IMR-90 (cell line): ENCODE results near the gene TRPC4AP. TPM values are rescaled to one million over a fixed set of nuclear protein-coding genes. Genes with fewer than 3 reads are reported as not detected.

Source experiments
- ATAC-seq: fragments of 200-7000 bp; cut with Tn5 transposase; 2 replicates; pipeline ENCODE4 v1.9.1; 2020; ENCODE audit warnings: low read depth, mild to moderate bottlenecking, moderate library complexity
- BruUV-seq: library from RNA; stranded (reverse); fragments of 400-500 nt; replicated peaks from 2 replicates; lab custom pipeline; 2021; lab: Mats Ljungman, UMichigan
- CTCF ChIA-PET: fragments of 300-600 bp; formaldehyde crosslinking; extraction: SDS; loops from one replicate; lab custom pipeline; 2021; ENCODE audit warnings: antibody characterized with exemption; lab: Yijun Ruan, JAX
- POLR2A ChIA-PET: fragments of 300-600 bp; sonication (Branson Sonifier 250); formaldehyde crosslinking; loops from one replicate; lab custom pipeline; 2022; ENCODE audit warnings: antibody characterized with exemption; ENCODE audit not compliant: unreplicated experiment; lab: Charles Lee
- DNase-seq: peaks from one replicate; pipeline ENCODE4 v3.0.0; 2013
- H2AFZ ChIP-seq: replicated peaks from 2 replicates; pipeline ENCODE3; 2013; ENCODE audit warnings: low read length, mild to moderate bottlenecking; ENCODE audit not compliant: poor library complexity
- H2AK5ac ChIP-seq: 2 replicates; pipeline ENCODE4 v1.6.1; 2013; ENCODE audit warnings: low read depth, low read length, inconsistent platforms
- H2AK9ac ChIP-seq: replicated peaks from 2 replicates; pipeline ENCODE3; 2013; ENCODE audit warnings: mild to moderate bottlenecking, low read depth, low read length, moderate library complexity; ENCODE audit not compliant: poor library complexity
- H2BK120ac ChIP-seq: 2 replicates; pipeline ENCODE4 v1.6.1; 2013; ENCODE audit warnings: low read depth, low read length, inconsistent platforms
- H2BK15ac ChIP-seq: 3 replicates; pipeline ENCODE4 v1.6.1; 2013; ENCODE audit warnings: low read depth, low read length, inconsistent platforms
- H2BK20ac ChIP-seq: 2 replicates; pipeline ENCODE4 v1.6.1; 2013; ENCODE audit warnings: low read depth, mild to moderate bottlenecking, inconsistent platforms, low read length, moderate library complexity
- H2BK5ac ChIP-seq: 2 replicates; pipeline ENCODE4 v1.6.1; 2013; ENCODE audit warnings: mild to moderate bottlenecking, low read depth, low read length, inconsistent platforms; ENCODE audit not compliant: poor library complexity, severe bottlenecking
- H3K14ac ChIP-seq: replicated peaks from 2 replicates; pipeline ENCODE4 v1.6.1; 2013; ENCODE audit warnings: low read depth, low read length, inconsistent platforms
- H3K18ac ChIP-seq: 2 replicates; pipeline ENCODE4 v1.6.1; 2013; ENCODE audit warnings: low read depth, low read length, control low read depth
- H3K23ac ChIP-seq: 2 replicates; pipeline ENCODE4 v1.6.1; 2013; ENCODE audit warnings: low read depth, low read length, inconsistent platforms
- H3K27ac ChIP-seq: 2 replicates; pipeline ENCODE4 v1.5.1; 2013; ENCODE audit warnings: mild to moderate bottlenecking, control low read depth, low read length; ENCODE audit not compliant: insufficient read depth
- H3K27me3 ChIP-seq: 2 replicates; pipeline ENCODE4 v1.6.1; 2013; ENCODE audit warnings: low read length; ENCODE audit not compliant: control insufficient read depth, insufficient read depth
- H3K36me3 ChIP-seq: 2 replicates; pipeline ENCODE4 v1.6.1; 2013; ENCODE audit warnings: low read length, mixed read lengths; ENCODE audit not compliant: control insufficient read depth, insufficient read depth
- H3K4ac ChIP-seq: 2 replicates; pipeline ENCODE4 v1.6.1; 2013; ENCODE audit warnings: low read depth, low read length, inconsistent platforms
- H3K4me1 ChIP-seq: 2 replicates; pipeline ENCODE4 v1.6.1; 2013; ENCODE audit warnings: low read length, mixed read lengths; ENCODE audit not compliant: control insufficient read depth, insufficient read depth
- H3K4me2 ChIP-seq: 2 replicates; pipeline ENCODE4 v1.6.1; 2013; ENCODE audit warnings: low read depth, mild to moderate bottlenecking, control low read depth, low read length, moderate library complexity
- H3K4me3 ChIP-seq: 2 replicates; pipeline ENCODE4 v1.5.1; 2013; ENCODE audit warnings: low read depth, mild to moderate bottlenecking, control low read depth, low read length, moderate library complexity; ENCODE audit not compliant: insufficient read depth
- H3K56ac ChIP-seq: 2 replicates; pipeline ENCODE4 v1.6.1; 2013; ENCODE audit warnings: low read length, inconsistent platforms; ENCODE audit not compliant: insufficient read depth; ENCODE audit errors: extremely low read depth
- H3K79me1 ChIP-seq, 2 experiments: 2 replicates each; pipeline ENCODE4 v1.6.1; 2013; ENCODE audit warnings: low read length in 2 of 2, inconsistent platforms in 1 of 2, low read depth in 1 of 2
- H3K9ac ChIP-seq: 2 replicates; pipeline ENCODE4 v1.6.1; 2013; ENCODE audit warnings: low read depth, low read length, control low read depth
- H3K9me1 ChIP-seq: 2 replicates; pipeline ENCODE4 v1.6.1; 2013; ENCODE audit warnings: low read length, inconsistent platforms; ENCODE audit not compliant: insufficient read depth
- H3K9me3 ChIP-seq: 2 replicates; pipeline ENCODE4 v1.6.1; 2013; ENCODE audit warnings: low read length; ENCODE audit not compliant: control insufficient read depth, insufficient read depth
- H4K20me1 ChIP-seq: 2 replicates; pipeline ENCODE4 v1.6.1; 2013; ENCODE audit warnings: low read length, inconsistent platforms; ENCODE audit not compliant: insufficient read depth
- H4K5ac ChIP-seq: 2 replicates; pipeline ENCODE4 v1.6.1; 2013; ENCODE audit warnings: mild to moderate bottlenecking, low read depth, low read length, control low read depth
- H4K8ac ChIP-seq, 2 experiments: 2 replicates each; pipeline ENCODE4 v1.6.1; 2013; ENCODE audit warnings: low read depth in 2 of 2, low read length in 2 of 2, control low read depth in 1 of 2, inconsistent platforms in 1 of 2
- H4K91ac ChIP-seq: 2 replicates; pipeline ENCODE4 v1.6.1; 2013; ENCODE audit warnings: low read depth, low read length, inconsistent platforms; ENCODE audit not compliant: insufficient read depth
- BHLHE40 ChIP-seq: fragments of 150-350 bp; IDR thresholded peaks from 2 replicates; pipeline ENCODE4 v1.6.1; 2016; ENCODE audit warnings: mild to moderate bottlenecking, low read depth, low read length
- CEBPB ChIP-seq: IDR thresholded peaks from 2 replicates; pipeline ENCODE4 v1.6.1; 2012; ENCODE audit warnings: low read depth, low read length, improper control_type of control experiment
- CHD1 ChIP-seq: IDR thresholded peaks from 2 replicates; pipeline ENCODE4 v1.6.1; 2012; ENCODE audit warnings: low read depth, low read length, improper control_type of control experiment
- FOS ChIP-seq: fragments of 150-350 bp; IDR thresholded peaks from 2 replicates; pipeline ENCODE4 v1.6.1; 2016; ENCODE audit warnings: low read depth, low read length
- MAFK ChIP-seq: IDR thresholded peaks from 2 replicates; pipeline ENCODE4 v1.6.1; 2012; ENCODE audit warnings: low read depth, low read length, improper control_type of control experiment
- MAZ ChIP-seq: IDR thresholded peaks from 2 replicates; pipeline ENCODE4 v1.6.1; 2012; ENCODE audit warnings: low read depth, mild to moderate bottlenecking, low read length, improper control_type of control experiment, moderate library complexity, borderline replicate concordance
- MXI1 ChIP-seq: IDR thresholded peaks from 2 replicates; pipeline ENCODE4 v1.6.1; 2012; ENCODE audit warnings: low read depth, mild to moderate bottlenecking, low read length, moderate library complexity, borderline replicate concordance
- NFE2L2 ChIP-seq: fragments of 150-350 bp; IDR thresholded peaks from 2 replicates; pipeline ENCODE4 v1.6.1; 2016; ENCODE audit warnings: low read depth, mild to moderate bottlenecking, low read length
- POLR2A ChIP-seq: IDR thresholded peaks from 2 replicates; pipeline ENCODE4 v1.6.1; 2012; ENCODE audit warnings: mild to moderate bottlenecking, low read depth, low read length
- RAD21 ChIP-seq: IDR thresholded peaks from 2 replicates; pipeline ENCODE4 v1.6.1; 2012; ENCODE audit warnings: low read length, improper control_type of control experiment
- RCOR1 ChIP-seq: IDR thresholded peaks from 2 replicates; pipeline ENCODE4 v1.6.1; 2012; ENCODE audit warnings: mild to moderate bottlenecking, low read length, improper control_type of control experiment; ENCODE audit not compliant: insufficient replicate concordance
- RFX5 ChIP-seq: IDR thresholded peaks from 2 replicates; pipeline ENCODE4 v1.8.0; 2012; ENCODE audit warnings: low read depth, mild to moderate bottlenecking, low read length, moderate library complexity
- SMC3 ChIP-seq: fragments of 150-350 bp; IDR thresholded peaks from 2 replicates; pipeline ENCODE4 v1.6.1; 2016; ENCODE audit warnings: low read depth, mild to moderate bottlenecking, antibody characterized with exemption, low read length, moderate library complexity
- WGBS, 2 experiments: methylation state at CpG; one replicate each; pipeline versions ENCODE4 v1.1.5 to v1.1.7; 2013; ENCODE audit warnings: missing lambda C conversion rate in 2 of 2; ENCODE audit not compliant: insufficient read length in 1 of 2; ENCODE audit errors: extremely low coverage in 2 of 2; 5-methylcytosine and 5-hydroxymethylcytosine counted together
- dilution Hi-C: fragments of 300-500 bp; cut with HindIII; formaldehyde crosslinking; loops from one replicate; pipeline ENCODE4 v1.14.3; 2018; ENCODE audit warnings: low sequenced_read_pairs; ENCODE audit not compliant: unreplicated experiment
- in situ Hi-C: fragments of 300-500 bp; cut with MboI; formaldehyde crosslinking; loops from 3 replicates; pipeline ENCODE4 v1.14.3; 2019; ENCODE audit warnings: low sequenced_read_pairs, inconsistent platforms, mixed read lengths
- intact Hi-C: fragments of 100-400 bp; cut with micrococcal nuclease; formaldehyde crosslinking; loops from 2 replicates; pipeline ENCODE4 v1.10.0; 2022
- polyA plus RNA-seq, 3 experiments: library from polyadenylated mRNA; depleted of rRNA; stranded (reverse); fragments of >200 nt; gene quantifications; 2 replicates each; pipeline ENCODE4 v1.2.3, GENCODE V29; 2012; ENCODE audit warnings: low replicate concordance in 1 of 3
- total RNA-seq: library from RNA; depleted of rRNA; stranded (reverse); fragments of >200 nt; gene quantifications from 2 replicates; pipeline ENCODE4 v1.2.3, GENCODE V29; 2012
- TF ChIP-seq, protein P1 (sequence below): conservative IDR thresholded peaks from 2 replicates; pipeline ENCODE4 v1.5.1; 2012; ENCODE audit warnings: mild to moderate bottlenecking, low read depth, low read length, improper control_type of control experiment
- TF ChIP-seq, protein P2 (sequence below): fragments of 150-350 bp; IDR thresholded peaks from 2 replicates; pipeline ENCODE4 v1.6.1; 2016; ENCODE audit warnings: low read depth, mild to moderate bottlenecking, low read length, moderate library complexity, borderline replicate concordance

The TRPC4AP gene
- total and polyA plus RNA-seq, 2 of the 4 experiments (the other 2 are of a cell fraction): 41.0 to 81.0 TPM

DNA sequence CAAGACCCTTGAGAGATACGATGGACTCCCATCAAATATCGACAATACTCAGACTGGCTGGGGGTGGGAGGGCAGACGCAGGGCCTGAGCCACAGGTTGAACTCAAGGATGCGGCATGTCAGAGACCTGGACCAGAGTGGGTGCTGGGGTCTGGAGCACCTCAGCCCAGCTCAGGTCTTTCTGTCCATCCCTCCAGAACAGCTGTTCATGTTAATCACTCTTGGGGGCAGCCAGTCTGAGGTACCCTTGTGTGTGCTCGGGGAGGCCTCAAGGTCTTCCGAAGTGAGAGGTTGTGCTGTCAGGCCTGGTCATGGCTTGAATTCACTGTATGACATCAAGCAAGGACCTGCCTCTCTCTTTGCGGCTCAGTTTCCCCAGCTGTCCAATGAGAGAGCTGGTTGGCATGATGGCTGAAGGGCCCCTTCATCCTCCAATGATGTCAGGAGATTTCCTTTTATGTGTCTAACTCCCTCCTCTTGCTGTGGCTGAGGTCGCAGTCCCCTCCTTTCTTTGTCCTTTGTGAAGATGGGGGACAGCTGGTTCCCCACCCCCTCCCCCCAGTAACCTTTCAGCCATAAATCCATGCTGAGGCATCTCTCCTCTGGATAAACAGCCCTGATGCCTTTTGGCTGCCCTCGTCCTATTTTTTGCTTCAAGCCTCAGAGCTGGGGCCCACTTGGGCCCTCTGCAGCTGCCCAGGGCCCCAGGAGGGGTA, 121.6 kb downstream of the TRPC4AP start:
- WGBS, 2 experiments: 59% methylated on average over 4 of the region's 9 CpGs; no CpG with 5 or more reads in 1 of the 2 experiments
- H2BK120ac ChIP-seq: no peak overlapping the region
- no peak overlapping the region for H4K8ac ChIP-seq
- ChIA-PET CTCF (no interaction called here), POLR2A (no interaction called here)
- H3K9ac ChIP-seq: no peak overlapping the region
- H4K91ac ChIP-seq: no peak overlapping the region
- H3K18ac ChIP-seq: no peak overlapping the region
- H2AK5ac ChIP-seq: no peak overlapping the region
- H3K9me1 ChIP-seq: 0 out of 2 replicates have a peak, but pooled peaks cover 8% of the 10 kb centered on the region
- no peak overlapping the region for H3K4me3 ChIP-seq
- H3K56ac ChIP-seq: no peak overlapping the region
- no peak overlapping the region for H2BK20ac ChIP-seq
- no peak overlapping the region for H2AK9ac ChIP-seq
- no peak for DNase-seq
- intact Hi-C loops: no loop called here
- no peak overlapping the region for H2AFZ ChIP-seq
- H3K9me3 ChIP-seq: no peaks in the 10 kb centered on the region
- in situ Hi-C loops: no loop called here
- no peak for ATAC-seq
- H3K27me3 ChIP-seq: peaks cover 29% of the 10 kb centered on the region
- no peak for TF ChIP-seq MAZ
- TF ChIP-seq, protein P1, sequence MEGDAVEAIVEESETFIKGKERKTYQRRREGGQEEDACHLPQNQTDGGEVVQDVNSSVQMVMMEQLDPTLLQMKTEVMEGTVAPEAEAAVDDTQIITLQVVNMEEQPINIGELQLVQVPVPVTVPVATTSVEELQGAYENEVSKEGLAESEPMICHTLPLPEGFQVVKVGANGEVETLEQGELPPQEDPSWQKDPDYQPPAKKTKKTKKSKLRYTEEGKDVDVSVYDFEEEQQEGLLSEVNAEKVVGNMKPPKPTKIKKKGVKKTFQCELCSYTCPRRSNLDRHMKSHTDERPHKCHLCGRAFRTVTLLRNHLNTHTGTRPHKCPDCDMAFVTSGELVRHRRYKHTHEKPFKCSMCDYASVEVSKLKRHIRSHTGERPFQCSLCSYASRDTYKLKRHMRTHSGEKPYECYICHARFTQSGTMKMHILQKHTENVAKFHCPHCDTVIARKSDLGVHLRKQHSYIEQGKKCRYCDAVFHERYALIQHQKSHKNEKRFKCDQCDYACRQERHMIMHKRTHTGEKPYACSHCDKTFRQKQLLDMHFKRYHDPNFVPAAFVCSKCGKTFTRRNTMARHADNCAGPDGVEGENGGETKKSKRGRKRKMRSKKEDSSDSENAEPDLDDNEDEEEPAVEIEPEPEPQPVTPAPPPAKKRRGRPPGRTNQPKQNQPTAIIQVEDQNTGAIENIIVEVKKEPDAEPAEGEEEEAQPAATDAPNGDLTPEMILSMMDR: no peak
- TF ChIP-seq MXI1: no peak
- TF ChIP-seq SMC3: no peak
- TF ChIP-seq CEBPB: no peak
- TF ChIP-seq RFX5: no peak
- no peak for TF ChIP-seq RCOR1
- TF ChIP-seq NFE2L2: no peak
- TF ChIP-seq MAFK: no peak
- TF ChIP-seq RAD21: no peak
- TF ChIP-seq FOS: no peak
- TF ChIP-seq, protein P2, sequence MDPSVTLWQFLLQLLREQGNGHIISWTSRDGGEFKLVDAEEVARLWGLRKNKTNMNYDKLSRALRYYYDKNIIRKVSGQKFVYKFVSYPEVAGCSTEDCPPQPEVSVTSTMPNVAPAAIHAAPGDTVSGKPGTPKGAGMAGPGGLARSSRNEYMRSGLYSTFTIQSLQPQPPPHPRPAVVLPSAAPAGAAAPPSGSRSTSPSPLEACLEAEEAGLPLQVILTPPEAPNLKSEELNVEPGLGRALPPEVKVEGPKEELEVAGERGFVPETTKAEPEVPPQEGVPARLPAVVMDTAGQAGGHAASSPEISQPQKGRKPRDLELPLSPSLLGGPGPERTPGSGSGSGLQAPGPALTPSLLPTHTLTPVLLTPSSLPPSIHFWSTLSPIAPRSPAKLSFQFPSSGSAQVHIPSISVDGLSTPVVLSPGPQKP: no peak
- no peak for TF ChIP-seq POLR2A
- no peak for TF ChIP-seq BHLHE40
- TF ChIP-seq CHD1: no peak
- H3K27ac ChIP-seq: no peak overlapping the region
- H3K4ac ChIP-seq: no peak overlapping the region
- H3K79me1 ChIP-seq: no peaks in the 10 kb centered on the region
- H3K36me3 ChIP-seq: no peaks in the 10 kb centered on the region
- no peak overlapping the region for H3K4me2 ChIP-seq
- H3K23ac ChIP-seq: no peak overlapping the region
- BruUV-seq: no TSS peak
- dilution Hi-C loops: no loop called here
- no peak overlapping the region for H3K14ac ChIP-seq
- H4K5ac ChIP-seq: no peak overlapping the region
- no peaks in the 10 kb centered on the region for H4K20me1 ChIP-seq
- no peaks in the 10 kb centered on the region for H3K4me1 ChIP-seq
- no peak overlapping the region for H2BK5ac ChIP-seq
- no peak overlapping the region for H2BK15ac ChIP-seq
